GM12892 (cell line): Measurements from ENCODE around the gene CDKAL1.

Experiments used
- POLR2A ChIP-seq: IDR thresholded peaks from 2 replicates; pipeline ENCODE4 v1.6.1; 2011; ENCODE audit warnings: low read depth, low read length, control low read depth
- POLR2AphosphoS5 ChIP-seq: IDR thresholded peaks from 2 replicates; pipeline ENCODE4 v1.6.1; 2011; ENCODE audit warnings: low read depth, low read length, control low read depth
- TAF1 ChIP-seq: IDR thresholded peaks from 2 replicates; pipeline ENCODE4 v1.6.1; 2011; ENCODE audit warnings: low read depth, mild to moderate bottlenecking, control low read depth, low read length, borderline replicate concordance

DNA sequence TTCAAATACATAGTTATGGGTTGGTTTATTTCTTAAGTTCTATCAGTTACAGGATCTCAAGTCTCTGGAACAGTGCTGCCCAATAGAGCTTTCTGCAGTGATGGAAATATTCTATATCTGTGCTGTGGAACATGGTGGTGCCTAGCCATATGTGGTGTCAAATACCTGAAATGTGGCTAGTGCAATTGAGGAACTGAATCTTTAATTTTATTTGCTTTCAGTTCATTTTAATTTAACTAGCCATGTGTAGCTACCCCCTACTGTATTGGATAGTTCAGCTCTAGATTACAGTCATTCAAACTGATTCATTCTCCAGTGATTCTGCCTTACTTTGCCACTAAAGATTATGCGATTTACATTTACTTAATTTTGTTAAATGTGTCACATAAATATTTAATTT lies 503.2 kb downstream of the CDKAL1 start:
- TF ChIP-seq POLR2AphosphoS5 (no peak), POLR2A (no peak), TAF1 (no peak)
